PC-3 (cell line): Measurements from ENCODE around the gene NKAIN2.

ENCODE experiments used
- CTCF ChIP-seq: fragments of 300-600 bp; sonication (generic); conservative IDR thresholded peaks from 2 replicates; pipeline ENCODE4 v1.5.1; 2017; ENCODE audit warnings: antibody characterized with exemption, low read depth, mild to moderate bottlenecking, low read length
- EZH2 ChIP-seq: fragments of 300-600 bp; sonication (generic); IDR thresholded peaks from one replicate; pipeline ENCODE4 v1.6.1; 2017; ENCODE audit warnings: antibody characterized with exemption, mild to moderate bottlenecking, low read length; ENCODE audit not compliant: unreplicated experiment

- TF ChIP-seq EZH2 (no peak), CTCF (no peak)
These were observed 939.8 kb downstream of the NKAIN2 start for GRCh38 chr6:124743420-124743819.
